HCT116 (cell line): ENCODE data around the gene SLC46A3. TPM values are rescaled to one million over a fixed set of nuclear protein-coding genes. Genes with fewer than 3 reads are reported as not detected.

Source experiments
- ATAC-seq: fragments of 200-7000 bp; cut with Tn5 transposase; 2 replicates; pipeline ENCODE4 v1.9.1; 2020; ENCODE audit warnings: mild to moderate bottlenecking, moderate library complexity
- BruUV-seq: library from RNA; stranded (reverse); fragments of 400-500 nt; replicated peaks from 2 replicates; lab custom pipeline; 2021; lab: Mats Ljungman, UMichigan
- CTCF ChIA-PET: fragments of 300-600 bp; sonication (Branson Sonifier 250); formaldehyde crosslinking; loops from one replicate; lab custom pipeline; 2021; ENCODE audit warnings: antibody characterized with exemption; lab: Charles Lee
- POLR2A ChIA-PET: fragments of 300-600, 350-600 bp; sonication (Branson Sonifier 250); formaldehyde crosslinking; loops from one replicate; lab custom pipeline; 2021; ENCODE audit warnings: antibody characterized with exemption; lab: Charles Lee
- RAD21 ChIA-PET, 2 experiments: fragments of 300-600 bp; sonication (Branson Sonifier 250); formaldehyde crosslinking; loops; one replicate each; lab custom pipeline; 2023; ENCODE audit warnings: low total read pairs in 2 of 2; ENCODE audit not compliant: uncharacterized antibody in 2 of 2, unreplicated experiment in 2 of 2, low non-redundant PET in 1 of 2; lab: Charles Lee
- DNase-seq: peaks from one replicate; pipeline ENCODE4 v3.0.0-alpha.2; 2010; ENCODE audit warnings: low read depth, low spot score
- H2AFZ ChIP-seq: fragments of 200-600 bp; shearing (Covaris generic), sonication (generic); 2 replicates; pipeline ENCODE4 v1.6.1; 2017; ENCODE audit warnings: low read depth, mixed run types, mixed read lengths, antibody characterized with exemption, low read length; ENCODE audit not compliant: poor library complexity, severe bottlenecking
- H3K27ac ChIP-seq: 2 replicates; pipeline ENCODE4 v1.5.1; 2012; ENCODE audit warnings: low read depth, low read length
- H3K27me3 ChIP-seq: fragments of 200-600 bp; sonication (generic); 2 replicates; pipeline ENCODE4 v1.6.1; 2016; ENCODE audit warnings: mixed run types, low read length, mixed read lengths; ENCODE audit not compliant: insufficient read depth
- H3K36me3 ChIP-seq, 2 experiments: fragments of 200-500 bp in 1 of 2; fragments of 200-600 bp in 1 of 2; sonication (Bioruptor generic) in 1 of 2; sonication (generic) in 1 of 2; 2 replicates each; pipeline versions ENCODE4 v1.5.1 to v1.6.1; 2014 to 2016; ENCODE audit warnings: low read length in 2 of 2, inconsistent platforms in 1 of 2, mixed read lengths in 1 of 2, mixed run types in 1 of 2; ENCODE audit not compliant: insufficient read depth in 2 of 2, control insufficient read depth in 1 of 2
- H3K4me1 ChIP-seq, 2 experiments: fragments of 200-600 bp in 1 of 2; sonication (generic) in 1 of 2; 2 replicates each; pipeline versions ENCODE4 v1.5.1 to v1.6.1; 2012 to 2017; ENCODE audit warnings: low read length in 2 of 2, inconsistent platforms in 1 of 2, mild to moderate bottlenecking in 1 of 2, mixed read lengths in 1 of 2, mixed run types in 1 of 2, moderate library complexity in 1 of 2; ENCODE audit not compliant: insufficient read depth in 2 of 2, control insufficient read depth in 1 of 2
- H3K4me2 ChIP-seq: fragments of 200-600 bp; sonication (generic); 2 replicates; pipeline ENCODE4 v1.6.1; 2017; ENCODE audit warnings: mixed run types, low read length, mixed read lengths
- H3K4me3 ChIP-seq, 2 experiments: fragments of 200-600 bp in 1 of 2; sonication (generic) in 1 of 2; replicated peaks in 1 of 2; 2 replicates each; pipeline ENCODE4 v1.5.1; 2011 to 2016; ENCODE audit warnings: low read length in 2 of 2, control low read depth in 1 of 2, low read depth in 1 of 2, mild to moderate bottlenecking in 1 of 2, mixed read lengths in 1 of 2, mixed run types in 1 of 2
- H3K79me2 ChIP-seq: fragments of 200-600 bp; sonication (generic); 2 replicates; pipeline ENCODE4 v1.6.1; 2017; ENCODE audit warnings: mild to moderate bottlenecking, mixed run types, low read length, moderate library complexity, mixed read lengths; ENCODE audit not compliant: insufficient read depth
- H3K9ac ChIP-seq: fragments of 200-600 bp; sonication (generic); 2 replicates; pipeline ENCODE4 v1.6.1; 2016; ENCODE audit warnings: low read length, mixed read lengths
- H3K9me2 ChIP-seq: fragments of 200-600 bp; sonication (generic), shearing (Covaris generic); 2 replicates; pipeline ENCODE4 v1.6.1; 2017; ENCODE audit warnings: mixed run types, mild to moderate bottlenecking, moderate library complexity; ENCODE audit not compliant: insufficient read depth
- H3K9me3 ChIP-seq, 2 experiments: fragments of 200-500 bp in 1 of 2; fragments of 200-600 bp in 1 of 2; sonication (Bioruptor generic) in 1 of 2; sonication (generic) in 1 of 2; 2 replicates each; pipeline ENCODE4 v1.6.1; 2014 to 2017; ENCODE audit warnings: low read length in 2 of 2, mixed read lengths in 2 of 2, inconsistent platforms in 1 of 2, low read depth in 1 of 2, mild to moderate bottlenecking in 1 of 2, mixed run types in 1 of 2, moderate library complexity in 1 of 2; ENCODE audit not compliant: control insufficient read depth in 1 of 2, insufficient read depth in 1 of 2
- H4K20me1 ChIP-seq: fragments of 200-600 bp; sonication (generic), shearing (Covaris generic); 2 replicates; pipeline ENCODE4 v1.6.1; 2017; ENCODE audit warnings: mixed run types, mild to moderate bottlenecking, moderate library complexity; ENCODE audit not compliant: insufficient read depth
- CBX3 ChIP-seq: IDR thresholded peaks from 2 replicates; pipeline ENCODE4 v1.6.1; 2012; ENCODE audit warnings: low read depth
- CEBPB ChIP-seq: IDR thresholded peaks from 2 replicates; pipeline ENCODE4 v1.6.1; 2012; ENCODE audit warnings: low read depth
- EGR1 ChIP-seq: IDR thresholded peaks from 2 replicates; pipeline ENCODE4 v1.6.1; 2012; ENCODE audit warnings: low read depth
- EZH2 ChIP-seq: fragments of 200-600 bp; sonication (generic); IDR thresholded peaks from 2 replicates; pipeline ENCODE4 v1.6.1; 2017; ENCODE audit warnings: antibody characterized with exemption, mixed run types
- EZH2phosphoT487 ChIP-seq: fragments of 200-600 bp; IDR thresholded peaks from 2 replicates; pipeline ENCODE4 v1.6.1; 2018; ENCODE audit warnings: antibody characterized with exemption, borderline replicate concordance
- POLR2A ChIP-seq: IDR thresholded peaks from 2 replicates; pipeline ENCODE4 v1.7.0; 2011; ENCODE audit warnings: borderline replicate concordance; ENCODE audit not compliant: insufficient read depth, insufficient read length; ENCODE audit errors: extremely low read depth
- POLR2AphosphoS5 ChIP-seq: IDR thresholded peaks from 2 replicates; pipeline ENCODE4 v1.6.1; 2011; ENCODE audit warnings: mild to moderate bottlenecking, low read depth, low read length, moderate library complexity
- RAD21 ChIP-seq: IDR thresholded peaks from 2 replicates; pipeline ENCODE4 v1.6.1; 2012; ENCODE audit warnings: low read depth, mild to moderate bottlenecking
- SP1 ChIP-seq: IDR thresholded peaks from 2 replicates; pipeline ENCODE4 v1.6.1; 2012; ENCODE audit warnings: low read depth
- SRF ChIP-seq: IDR thresholded peaks from 2 replicates; pipeline ENCODE4 v1.6.1; 2012; ENCODE audit warnings: low read depth
- YY1 ChIP-seq: IDR thresholded peaks from 2 replicates; pipeline ENCODE4 v1.6.1; 2011; ENCODE audit warnings: low read length, low read depth, moderate library complexity, mild to moderate bottlenecking; ENCODE audit not compliant: insufficient replicate concordance; ENCODE audit errors: extremely low read depth
- ZFX ChIP-seq: fragments of 450-650 bp; IDR thresholded peaks from 2 replicates; pipeline ENCODE4 v1.6.1; 2017
- ZNF274 ChIP-seq: fragments of 200-500 bp; sonication (Bioruptor generic); IDR thresholded peaks from 2 replicates; pipeline ENCODE4 v1.6.1; 2014; ENCODE audit warnings: mild to moderate bottlenecking, low read depth, low read length, inconsistent platforms
- intact Hi-C: fragments of 100-400 bp; cut with micrococcal nuclease; formaldehyde crosslinking; loops from 2 replicates; pipeline ENCODE4 v1.10.0; 2022
- total RNA-seq: library from RNA; stranded (reverse); gene quantifications from one replicate; pipeline ENCODE4 v1.2.1, GENCODE V29; 2021; ENCODE audit not compliant: unreplicated experiment
- TF ChIP-seq, protein P1 (sequence below): IDR thresholded peaks from 2 replicates; pipeline ENCODE4 v1.6.1; 2012
- TF ChIP-seq, protein P2 (sequence below), 3 experiments: fragments of 200-600 bp in 1 of 3; sonication (generic) in 1 of 3; IDR thresholded peaks in 2 of 3; conservative IDR thresholded peaks in 1 of 3; 2 replicates each; pipeline ENCODE4 v1.5.1; 2012 to 2017; ENCODE audit warnings: low read depth in 2 of 3, low read length in 2 of 3, antibody characterized with exemption in 1 of 3, borderline replicate concordance in 1 of 3, control low read depth in 1 of 3, mild to moderate bottlenecking in 1 of 3, mixed read lengths in 1 of 3, mixed run types in 1 of 3, moderate library complexity in 1 of 3; ENCODE audit not compliant: insufficient read depth in 1 of 3
- TF ChIP-seq, protein P3 (sequence below): IDR thresholded peaks from 2 replicates; pipeline ENCODE4 v1.6.1; 2011; ENCODE audit warnings: mild to moderate bottlenecking, low read length, moderate library complexity; ENCODE audit not compliant: insufficient replicate concordance; ENCODE audit errors: extremely low read depth
- TF ChIP-seq, protein P4 (sequence below): IDR thresholded peaks from 2 replicates; pipeline ENCODE4 v1.6.1; 2012

Gene SLC46A3
- total RNA-seq, 1 experiment from 2014 or later: 0.93 TPM

DNA sequence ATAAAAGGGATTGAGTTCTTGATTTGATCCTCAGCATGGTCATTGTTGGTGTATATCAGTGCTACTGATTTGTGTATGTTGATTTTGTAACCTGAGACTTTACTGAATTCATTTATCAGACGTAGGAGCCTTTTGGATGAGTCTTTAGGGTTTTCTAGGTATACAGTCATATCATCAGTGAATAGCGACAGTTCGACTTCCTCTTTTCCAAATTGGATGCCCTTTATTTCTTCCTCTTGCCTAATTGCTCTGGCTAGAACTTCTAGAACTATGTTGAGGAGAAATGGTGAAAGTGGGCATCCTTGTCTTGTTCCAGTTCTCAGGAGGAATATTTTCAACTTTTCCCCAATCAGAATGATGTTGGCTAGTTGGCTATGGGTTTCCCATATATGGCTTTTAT lies 32.9 kb downstream of the SLC46A3 start:
- H3K79me2 ChIP-seq: no peaks in the 10 kb centered on the region
- H3K27me3 ChIP-seq: no peaks in the 10 kb centered on the region
- intact Hi-C loops: loop anchor here (10.0 kb wide), 1 partner anchor 679 kb away; no protein-coding TSS in a partner anchor
- peaks cover 0 to 5% of the 10 kb centered on the region in 2 experiments; a peak in 1 of 4 replicates for H3K4me1 ChIP-seq
- H4K20me1 ChIP-seq: no peaks in the 10 kb centered on the region
- ChIA-PET POLR2A (no interaction called here), CTCF (interaction anchor here (0.9 kb wide), 1 partner anchor 410 kb away, joined by 3 read pairs; no protein-coding TSS in a partner anchor), RAD21 (no interaction called here)
- BruUV-seq: no TSS peak
- no peaks in the 10 kb centered on the region for H3K9me3 ChIP-seq
- no peak overlapping the region for H2AFZ ChIP-seq
- H3K27ac ChIP-seq: no peak overlapping the region
- TF ChIP-seq CEBPB: no peak
- no peak for TF ChIP-seq YY1
- TF ChIP-seq, protein P1, sequence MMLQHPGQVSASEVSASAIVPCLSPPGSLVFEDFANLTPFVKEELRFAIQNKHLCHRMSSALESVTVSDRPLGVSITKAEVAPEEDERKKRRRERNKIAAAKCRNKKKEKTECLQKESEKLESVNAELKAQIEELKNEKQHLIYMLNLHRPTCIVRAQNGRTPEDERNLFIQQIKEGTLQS: no peak
- no peak for TF ChIP-seq CBX3
- TF ChIP-seq SP1: no peak
- TF ChIP-seq, protein P2, sequence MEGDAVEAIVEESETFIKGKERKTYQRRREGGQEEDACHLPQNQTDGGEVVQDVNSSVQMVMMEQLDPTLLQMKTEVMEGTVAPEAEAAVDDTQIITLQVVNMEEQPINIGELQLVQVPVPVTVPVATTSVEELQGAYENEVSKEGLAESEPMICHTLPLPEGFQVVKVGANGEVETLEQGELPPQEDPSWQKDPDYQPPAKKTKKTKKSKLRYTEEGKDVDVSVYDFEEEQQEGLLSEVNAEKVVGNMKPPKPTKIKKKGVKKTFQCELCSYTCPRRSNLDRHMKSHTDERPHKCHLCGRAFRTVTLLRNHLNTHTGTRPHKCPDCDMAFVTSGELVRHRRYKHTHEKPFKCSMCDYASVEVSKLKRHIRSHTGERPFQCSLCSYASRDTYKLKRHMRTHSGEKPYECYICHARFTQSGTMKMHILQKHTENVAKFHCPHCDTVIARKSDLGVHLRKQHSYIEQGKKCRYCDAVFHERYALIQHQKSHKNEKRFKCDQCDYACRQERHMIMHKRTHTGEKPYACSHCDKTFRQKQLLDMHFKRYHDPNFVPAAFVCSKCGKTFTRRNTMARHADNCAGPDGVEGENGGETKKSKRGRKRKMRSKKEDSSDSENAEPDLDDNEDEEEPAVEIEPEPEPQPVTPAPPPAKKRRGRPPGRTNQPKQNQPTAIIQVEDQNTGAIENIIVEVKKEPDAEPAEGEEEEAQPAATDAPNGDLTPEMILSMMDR (IDR thresholded peaks at IDR 0.05 in 2 of 3, conservative IDR thresholded peaks at IDR 0.05 in 1 of 3; ENCODE audit: borderline replicate concordance in 1 of 3, insufficient read depth in 1 of 3, low read depth in 2 of 3, low read length in 2 of 3): no peak
- TF ChIP-seq ZFX: no peak
- no peak for TF ChIP-seq EGR1
- TF ChIP-seq POLR2A: no peak
- no peak for TF ChIP-seq ZNF274
- TF ChIP-seq EZH2phosphoT487: no peak
- TF ChIP-seq, protein P3, sequence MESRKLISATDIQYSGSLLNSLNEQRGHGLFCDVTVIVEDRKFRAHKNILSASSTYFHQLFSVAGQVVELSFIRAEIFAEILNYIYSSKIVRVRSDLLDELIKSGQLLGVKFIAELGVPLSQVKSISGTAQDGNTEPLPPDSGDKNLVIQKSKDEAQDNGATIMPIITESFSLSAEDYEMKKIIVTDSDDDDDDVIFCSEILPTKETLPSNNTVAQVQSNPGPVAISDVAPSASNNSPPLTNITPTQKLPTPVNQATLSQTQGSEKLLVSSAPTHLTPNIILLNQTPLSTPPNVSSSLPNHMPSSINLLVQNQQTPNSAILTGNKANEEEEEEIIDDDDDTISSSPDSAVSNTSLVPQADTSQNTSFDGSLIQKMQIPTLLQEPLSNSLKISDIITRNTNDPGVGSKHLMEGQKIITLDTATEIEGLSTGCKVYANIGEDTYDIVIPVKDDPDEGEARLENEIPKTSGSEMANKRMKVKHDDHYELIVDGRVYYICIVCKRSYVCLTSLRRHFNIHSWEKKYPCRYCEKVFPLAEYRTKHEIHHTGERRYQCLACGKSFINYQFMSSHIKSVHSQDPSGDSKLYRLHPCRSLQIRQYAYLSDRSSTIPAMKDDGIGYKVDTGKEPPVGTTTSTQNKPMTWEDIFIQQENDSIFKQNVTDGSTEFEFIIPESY: no peak
- TF ChIP-seq EZH2: no peak
- TF ChIP-seq POLR2AphosphoS5: no peak
- no peak for TF ChIP-seq SRF
- no peak for TF ChIP-seq RAD21
- TF ChIP-seq, protein P4, sequence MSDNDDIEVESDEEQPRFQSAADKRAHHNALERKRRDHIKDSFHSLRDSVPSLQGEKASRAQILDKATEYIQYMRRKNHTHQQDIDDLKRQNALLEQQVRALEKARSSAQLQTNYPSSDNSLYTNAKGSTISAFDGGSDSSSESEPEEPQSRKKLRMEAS: no peak
- ATAC-seq (no peak), DNase-seq (no peak)
- no peaks in the 10 kb centered on the region for H3K36me3 ChIP-seq
- H3K9me2 ChIP-seq: no peaks in the 10 kb centered on the region
- H3K4me2 ChIP-seq: no peak overlapping the region
- no peak overlapping the region for H3K4me3 ChIP-seq
- no peak overlapping the region for H3K9ac ChIP-seq
